Neural cell (in vitro differentiated cells): ENCODE measurements around the gene RGS7BP. TPM values are rescaled to one million over a fixed set of nuclear protein-coding genes. Genes with fewer than 3 reads are reported as not detected.

Experiments used
- polyA plus RNA-seq: library from polyadenylated mRNA; depleted of rRNA; stranded (reverse); fragments of >200 nt; gene quantifications from 2 replicates; pipeline ENCODE4 v1.2.3, GENCODE V29; 2014
- small RNA-seq, 3 experiments: library from RNA; depleted of rRNA; stranded (forward); fragments of <200 nt; gene quantifications; one replicate each; pipeline ENCODE3, GENCODE V24; 2012

Gene RGS7BP
- polyA plus RNA-seq, 1 donor from 2014 or later, result 9.5 TPM

Small RNA genes lying within 50 kb of the gene (small RNA-seq; reads per million reads assigned to genes)
- gene RN7SL169P, result 0 to 0.08 (median 0.03) reads per million in 3 experiments
- gene RNU6-294P, result 0 reads per million in 3 experiments

Other genes with a start within 250 kb of the RGS7BP start
- not detected in 2 replicates for gene SHISAL2B, start 184.5 kb downstream of the RGS7BP start, polyA plus RNA-seq